SH-SY5Y (cell line): Measurements from ENCODE around the gene SEMA3C.

Source experiments
- GATA2 ChIP-seq: IDR thresholded peaks from 2 replicates; pipeline ENCODE4 v1.6.1; 2011; ENCODE audit warnings: mild to moderate bottlenecking, low read depth, low read length
- GATA3 ChIP-seq: IDR thresholded peaks from 2 replicates; pipeline ENCODE4 v1.6.1; 2011; ENCODE audit warnings: low read depth, mild to moderate bottlenecking, low read length, moderate library complexity

GRCh38 chr7:80768756-80769155 is 150.1 kb downstream of the SEMA3C start:
- TF ChIP-seq GATA2 (no peak), GATA3 (no peak)
